ENCODE data around the gene PYCARD. TPM values are rescaled to one million over a fixed set of nuclear protein-coding genes. Genes with fewer than 3 reads are reported as not detected.

Gene PYCARD
- total and polyA plus RNA-seq, 12 donors, result 3.2 to 54.4 (median 23.7) TPM

- Histone ChIP-seq H3K27me3 (no peaks in the 10 kb centered on the region), H3K9me3 (replicated peaks in 1 of 3) (no peaks in the 10 kb centered on the region), H3K36me3 (replicated peaks in 1 of 2) (peaks cover 0 to 100% of the 10 kb centered on the region in 2 donors), H3K4me1 (replicated peaks in 1 of 2) (peaks cover 5 to 14% of the 10 kb centered on the region in 2 donors), H3K27ac (no peak overlapping the region), H3K4me3 (no peak overlapping the region)
- WGBS, 4 donors, result 86 to 91% (median 88%) methylated on average over 8 of the region's 8 CpGs
- TF ChIP-seq CTCF (IDR thresholded peaks at IDR 0.05) (no peak), POLR2A (IDR thresholded peaks at IDR 0.05) (no peak)
- intact Hi-C loops (cut with DNase I), result no loop called here
- no peak for DNase-seq
Measured at GRCh38 chr16:31187808-31188189, 14.8 kb downstream of the PYCARD start.

- no peaks in the 10 kb centered on the region for H3K9me3 ChIP-seq (replicated peaks in 1 of 3)
- TF ChIP-seq CTCF (IDR thresholded peaks at IDR 0.05) (no peak), POLR2A (IDR thresholded peaks at IDR 0.05) (no peak)
- H3K4me1 ChIP-seq (replicated peaks in 1 of 2), result peaks cover 10 to 21% of the 10 kb centered on the region in 2 donors
- intact Hi-C loops (cut with DNase I), result no loop called here
- WGBS, 4 donors, result 83 to 89% (median 88%) methylated on average over 10 of the region's 10 CpGs
- DNase-seq, result no peak
- H3K27me3 ChIP-seq, result no peaks in the 10 kb centered on the region
- H3K27ac ChIP-seq, result no peak overlapping the region
- peaks cover 0 to 100% of the 10 kb centered on the region in 2 donors for H3K36me3 ChIP-seq (replicated peaks in 1 of 2)
- H3K4me3 ChIP-seq, result no peak overlapping the region
Measured at GRCh38 chr16:31186930-31187807, 15.4 kb downstream of the PYCARD start.

DNA sequence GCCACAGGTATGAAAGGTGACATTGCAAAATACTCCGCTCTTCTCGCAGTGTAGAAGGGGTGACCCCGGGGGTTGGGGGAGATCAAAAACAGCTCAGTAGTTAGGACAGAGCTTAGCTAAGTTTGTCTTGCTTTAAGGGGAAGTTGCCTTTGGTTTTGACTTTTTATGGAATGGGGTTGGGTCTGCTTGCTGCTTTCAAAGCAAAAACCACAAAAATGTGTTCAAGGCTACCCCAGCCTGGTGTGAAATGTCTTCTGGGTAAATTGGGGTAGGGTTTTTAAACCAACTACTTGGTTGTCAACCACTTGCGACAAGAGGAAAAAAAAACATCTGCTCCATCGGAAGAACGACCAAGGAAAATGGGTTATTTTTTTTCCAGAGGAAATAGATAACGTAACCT is 16.4 kb downstream of the PYCARD start:
- no peaks in the 10 kb centered on the region for H3K9me3 ChIP-seq (replicated peaks in 1 of 3)
- H3K4me3 ChIP-seq, result no peak overlapping the region
- H3K4me1 ChIP-seq (replicated peaks in 1 of 2), result peaks cover 20 to 31% of the 10 kb centered on the region in 2 donors
- peaks cover 0 to 90% of the 10 kb centered on the region in 2 donors for H3K36me3 ChIP-seq (replicated peaks in 1 of 2)
- no peak overlapping the region for H3K27ac ChIP-seq
- no peaks in the 10 kb centered on the region for H3K27me3 ChIP-seq
- no peak for TF ChIP-seq CTCF (IDR thresholded peaks at IDR 0.05)
- WGBS, 4 donors, result 75 to 78% (median 76%) methylated on average over 7 of the region's 7 CpGs
- no peak for DNase-seq
- intact Hi-C loops (cut with DNase I), result no loop called here

DNA sequence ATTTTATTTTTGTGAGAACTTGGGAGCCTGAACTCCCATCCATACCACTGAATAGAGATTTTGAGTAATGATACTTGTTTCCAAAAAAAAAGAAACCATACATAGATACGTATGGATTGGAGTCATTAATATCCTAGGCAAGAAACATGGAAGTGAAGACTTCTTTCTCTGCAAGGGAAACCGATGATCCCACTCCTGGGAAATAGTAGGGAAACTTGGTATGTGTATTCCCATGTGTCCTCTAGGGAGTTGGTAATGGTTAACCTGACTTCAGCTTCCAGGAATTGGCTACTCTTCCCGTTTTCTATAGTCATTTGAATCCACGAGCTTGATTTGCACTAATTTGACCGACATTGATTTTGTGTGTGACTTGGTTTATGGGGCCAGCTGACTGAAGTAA is 17.2 kb downstream of the PYCARD start:
- Histone ChIP-seq H3K4me3 (no peak overlapping the region), H3K36me3 (replicated peaks in 1 of 2) (peaks cover 0 to 81% of the 10 kb centered on the region in 2 donors), H3K27me3 (no peaks in the 10 kb centered on the region), H3K4me1 (replicated peaks in 1 of 2) (peaks cover 21 to 34% of the 10 kb centered on the region in 2 donors), H3K27ac (no peak overlapping the region), H3K9me3 (replicated peaks in 1 of 3) (no peaks in the 10 kb centered on the region)
- DNase-seq, result no peak
- 72 to 80% (median 73%) methylated on average over 5 of the region's 5 CpGs for WGBS, 4 donors
- TF ChIP-seq POLR2A (IDR thresholded peaks at IDR 0.05) (no peak), CTCF (IDR thresholded peaks at IDR 0.05) (no peak)
- intact Hi-C loops (cut with DNase I), result no loop called here

Measured in adrenal gland (tissue), 12 donors.